GM12872 (cell line): ENCODE data around the gene VSTM2B.

Source experiments
- TF ChIP-seq, protein P1 (sequence below): IDR thresholded peaks from 3 replicates; pipeline ENCODE4 v1.5.1; 2011; ENCODE audit warnings: low read depth, mild to moderate bottlenecking, low read length, moderate library complexity; ENCODE audit not compliant: insufficient read depth

The VSTM2B gene

DNA sequence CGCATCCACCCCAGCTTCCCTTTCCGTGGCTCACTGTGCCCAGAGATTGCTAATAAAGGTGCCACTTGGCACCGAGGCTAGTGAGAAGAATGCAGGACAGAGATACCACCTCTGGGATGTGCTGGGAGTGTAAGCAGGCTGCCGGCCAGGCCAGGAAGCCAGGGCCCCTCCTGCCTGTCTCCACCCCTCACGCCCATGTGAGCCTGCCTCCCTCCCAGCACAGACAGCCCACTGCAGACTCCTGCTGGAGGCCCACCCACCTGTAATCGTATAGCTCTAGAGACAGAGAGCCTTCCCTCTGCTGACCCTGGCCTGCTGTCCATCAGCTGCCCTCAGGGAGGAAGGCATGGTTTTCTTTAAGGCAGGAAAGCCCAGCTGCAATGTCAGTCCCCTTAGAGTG lies 13.9 kb downstream of the VSTM2B start:
- TF ChIP-seq, protein P1, sequence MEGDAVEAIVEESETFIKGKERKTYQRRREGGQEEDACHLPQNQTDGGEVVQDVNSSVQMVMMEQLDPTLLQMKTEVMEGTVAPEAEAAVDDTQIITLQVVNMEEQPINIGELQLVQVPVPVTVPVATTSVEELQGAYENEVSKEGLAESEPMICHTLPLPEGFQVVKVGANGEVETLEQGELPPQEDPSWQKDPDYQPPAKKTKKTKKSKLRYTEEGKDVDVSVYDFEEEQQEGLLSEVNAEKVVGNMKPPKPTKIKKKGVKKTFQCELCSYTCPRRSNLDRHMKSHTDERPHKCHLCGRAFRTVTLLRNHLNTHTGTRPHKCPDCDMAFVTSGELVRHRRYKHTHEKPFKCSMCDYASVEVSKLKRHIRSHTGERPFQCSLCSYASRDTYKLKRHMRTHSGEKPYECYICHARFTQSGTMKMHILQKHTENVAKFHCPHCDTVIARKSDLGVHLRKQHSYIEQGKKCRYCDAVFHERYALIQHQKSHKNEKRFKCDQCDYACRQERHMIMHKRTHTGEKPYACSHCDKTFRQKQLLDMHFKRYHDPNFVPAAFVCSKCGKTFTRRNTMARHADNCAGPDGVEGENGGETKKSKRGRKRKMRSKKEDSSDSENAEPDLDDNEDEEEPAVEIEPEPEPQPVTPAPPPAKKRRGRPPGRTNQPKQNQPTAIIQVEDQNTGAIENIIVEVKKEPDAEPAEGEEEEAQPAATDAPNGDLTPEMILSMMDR: no peak

DNA sequence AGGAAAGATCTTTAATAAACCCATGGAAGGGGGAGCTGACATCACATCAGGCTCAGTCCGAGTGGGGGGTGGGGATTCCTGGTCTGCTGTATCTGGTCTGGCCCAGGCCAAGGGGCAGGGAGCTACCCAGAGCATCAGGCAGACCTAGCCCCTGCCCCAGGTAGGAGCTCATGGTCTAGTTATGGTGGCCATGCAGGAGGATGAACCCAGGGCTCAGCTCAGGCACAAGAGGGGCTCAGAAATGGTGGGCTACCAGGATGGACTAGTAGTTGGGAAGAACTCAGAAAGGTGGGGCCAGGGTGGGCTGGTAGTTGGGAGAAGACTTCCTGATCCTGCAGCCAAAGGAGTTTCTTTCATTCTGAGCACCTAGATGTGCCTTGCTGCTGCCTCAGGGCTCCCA lies 14.3 kb downstream of the VSTM2B start:
- TF ChIP-seq, protein P1: no peak

DNA sequence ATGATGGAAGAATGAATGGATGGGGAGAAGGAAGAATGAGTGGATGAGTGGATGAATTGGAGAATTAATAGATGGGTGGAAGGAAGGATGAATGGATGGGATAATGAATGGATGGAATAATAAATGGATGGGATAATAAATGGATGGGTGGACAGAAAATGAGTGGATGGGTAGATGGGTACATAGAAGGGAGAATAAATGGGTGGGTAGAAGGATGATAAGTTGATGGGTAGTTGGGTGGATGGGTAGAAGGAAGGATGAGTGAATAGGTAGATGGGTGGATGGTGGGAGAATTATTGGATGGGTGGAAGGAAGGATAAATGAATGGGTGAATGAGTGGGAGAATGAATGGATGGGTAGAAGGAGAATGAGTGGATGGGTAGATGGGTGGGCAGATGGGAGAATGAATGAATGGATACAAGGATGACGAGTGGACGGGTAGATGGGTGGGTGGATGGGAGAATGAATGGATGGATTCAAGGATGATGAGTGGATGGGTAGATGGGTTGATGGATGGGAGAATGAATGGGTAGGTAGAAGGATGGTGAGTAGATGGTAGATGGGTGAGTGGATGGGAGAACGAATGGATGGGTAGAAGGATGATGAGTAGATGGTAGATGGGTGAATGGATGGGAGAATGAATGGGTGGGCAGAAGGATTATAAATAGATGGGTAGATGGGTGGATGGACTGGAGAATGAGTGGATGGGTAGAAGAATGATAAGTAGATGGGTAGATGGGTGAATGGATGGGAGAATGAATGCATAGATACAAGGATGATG lies 15.9 kb downstream of the VSTM2B start:
- TF ChIP-seq, protein P1: no peak

DNA sequence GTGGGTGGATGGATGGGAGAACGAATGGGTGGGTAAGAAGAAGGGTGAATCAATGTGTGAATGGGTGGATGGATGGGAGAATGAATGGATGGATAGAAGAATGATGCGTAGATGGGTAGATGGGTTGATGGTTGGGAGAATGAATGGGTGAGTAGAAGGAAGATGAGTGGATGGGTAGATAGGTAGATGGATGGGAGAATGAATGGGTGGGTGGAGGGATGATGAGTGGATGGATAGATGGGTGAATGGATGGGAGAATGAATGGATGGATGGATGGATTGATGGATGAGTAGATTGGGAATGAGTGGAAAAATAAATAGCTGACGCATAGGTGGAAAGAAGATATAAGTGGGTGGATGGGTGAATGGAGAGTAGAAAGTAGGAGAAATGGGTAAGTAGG lies 16.5 kb downstream of the VSTM2B start:
- TF ChIP-seq, protein P1: no peak

DNA sequence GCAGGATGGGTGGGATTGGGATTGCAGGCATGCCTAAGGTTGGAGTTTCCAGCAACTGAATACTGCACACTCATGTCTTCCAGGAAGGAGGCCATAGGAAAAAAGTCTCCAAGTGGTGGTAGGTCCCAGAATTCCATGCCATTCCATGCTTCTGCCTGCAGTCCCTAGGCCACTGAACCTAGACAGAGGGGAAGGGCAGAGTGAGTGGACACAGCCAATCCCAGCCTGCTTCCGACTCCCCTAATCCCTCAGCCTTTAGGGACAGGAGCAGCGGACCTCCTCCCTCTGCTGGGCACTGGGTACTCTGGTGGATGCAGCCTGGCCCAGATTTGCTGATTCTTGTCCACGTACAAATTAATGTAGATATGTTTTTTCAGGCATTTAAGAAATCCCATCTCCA lies 17.0 kb downstream of the VSTM2B start:
- TF ChIP-seq, protein P1: no peak

DNA sequence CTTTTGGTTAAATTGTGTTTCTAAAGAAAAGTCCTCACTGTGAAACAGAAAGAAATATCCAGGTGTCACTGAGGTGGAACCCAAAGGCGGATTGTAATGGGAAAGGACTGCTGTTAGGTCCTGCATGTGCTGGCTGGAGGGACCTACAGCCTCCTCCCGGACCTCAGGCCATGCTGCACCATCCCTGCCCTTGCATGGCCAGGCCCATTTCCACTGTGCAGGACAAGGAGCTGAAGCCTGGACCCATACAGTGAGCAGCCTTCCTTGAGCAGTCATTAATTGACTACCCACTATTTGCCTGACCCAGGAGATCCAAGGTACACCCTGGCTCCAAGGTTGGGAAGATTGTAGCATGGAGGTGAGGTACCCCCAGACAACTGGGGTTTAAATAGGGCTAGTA lies 17.6 kb downstream of the VSTM2B start:
- TF ChIP-seq, protein P1: no peak

DNA sequence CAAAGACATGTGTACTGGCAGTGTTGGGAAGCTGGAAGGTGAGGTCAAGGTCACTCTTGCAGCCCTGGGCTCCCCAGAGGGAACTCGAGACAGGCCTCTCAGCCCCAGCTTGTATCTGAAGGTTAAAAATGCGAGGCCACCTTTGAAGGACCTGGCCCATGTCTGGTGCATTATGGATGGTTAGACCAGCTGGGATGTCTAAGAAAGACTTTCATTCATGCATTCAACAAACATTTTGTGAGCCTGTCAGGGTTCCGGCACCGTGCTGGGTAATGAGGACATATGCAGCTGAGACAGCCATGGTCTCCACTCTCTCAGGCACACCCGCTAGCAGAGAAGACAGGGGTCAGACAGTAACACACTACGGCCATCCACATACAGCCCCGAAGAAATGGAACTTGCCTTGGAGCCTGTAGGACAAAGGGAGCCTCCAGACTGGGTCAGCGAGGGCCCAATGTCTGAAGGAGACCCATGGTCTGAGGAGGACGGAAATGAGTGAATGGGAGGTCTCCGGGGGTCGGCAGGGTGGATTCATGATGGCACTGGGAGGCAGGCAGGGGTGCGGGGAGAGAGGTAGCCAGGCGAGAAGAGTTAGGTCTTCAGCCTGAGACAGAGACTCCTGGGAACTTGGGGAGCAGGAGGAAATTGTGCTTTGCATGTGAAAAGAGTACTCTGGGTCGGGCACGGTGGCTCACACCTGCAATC lies 19.0 kb downstream of the VSTM2B start:
- TF ChIP-seq, protein P1: no peak
